Activated T-cell treated with anti-CD3 and anti-CD28 coated beads, Interleukin-2, amount 50 U/mL, for 4 hours (primary cell): ENCODE data around the gene KCNJ15. TPM values are rescaled to one million over a fixed set of nuclear protein-coding genes. Genes with fewer than 3 reads are reported as not detected.
"Not testable (repeated sequence)": the region's sequence is repeated elsewhere in the genome, so short reads cannot be mapped to it uniquely, and the experiment has no call there.

ENCODE experiments used
- ATAC-seq, 2 donors: fragments of 200-7000 bp; cut with Tn5 transposase; one replicate each; pipeline ENCODE4 v1.10.0; 2021
- DNase-seq: peaks from one replicate; pipeline ENCODE4 v3.0.0-alpha.2; 2020
- H3K27me3 Mint-ChIP-seq: one replicate; pipeline ENCODE4 v1.8.0; 2021; ENCODE audit warnings: low read depth, mixed read lengths
- H3K36me3 Mint-ChIP-seq: one replicate; pipeline ENCODE4 v1.8.0; 2022; ENCODE audit warnings: mixed read lengths; ENCODE audit not compliant: insufficient read depth
- H3K4me1 Mint-ChIP-seq: one replicate; pipeline ENCODE4 v1.8.0; 2021; ENCODE audit warnings: low read depth, mixed read lengths
- H3K4me3 Mint-ChIP-seq: one replicate; pipeline ENCODE4 v1.8.0; 2021; ENCODE audit warnings: mild to moderate bottlenecking, moderate library complexity, mixed read lengths
- H3K9me3 Mint-ChIP-seq: one replicate; pipeline ENCODE4 v1.8.0; 2021; ENCODE audit warnings: mixed read lengths
- total RNA-seq, 3 donors: library from RNA; stranded (reverse); gene quantifications; one replicate each; pipeline ENCODE4 v1.2.1, GENCODE V29; 2021

Gene KCNJ15
- total RNA-seq: under 1 TPM; 0.29 to 0.46 (median 0.40) TPM

DNA sequence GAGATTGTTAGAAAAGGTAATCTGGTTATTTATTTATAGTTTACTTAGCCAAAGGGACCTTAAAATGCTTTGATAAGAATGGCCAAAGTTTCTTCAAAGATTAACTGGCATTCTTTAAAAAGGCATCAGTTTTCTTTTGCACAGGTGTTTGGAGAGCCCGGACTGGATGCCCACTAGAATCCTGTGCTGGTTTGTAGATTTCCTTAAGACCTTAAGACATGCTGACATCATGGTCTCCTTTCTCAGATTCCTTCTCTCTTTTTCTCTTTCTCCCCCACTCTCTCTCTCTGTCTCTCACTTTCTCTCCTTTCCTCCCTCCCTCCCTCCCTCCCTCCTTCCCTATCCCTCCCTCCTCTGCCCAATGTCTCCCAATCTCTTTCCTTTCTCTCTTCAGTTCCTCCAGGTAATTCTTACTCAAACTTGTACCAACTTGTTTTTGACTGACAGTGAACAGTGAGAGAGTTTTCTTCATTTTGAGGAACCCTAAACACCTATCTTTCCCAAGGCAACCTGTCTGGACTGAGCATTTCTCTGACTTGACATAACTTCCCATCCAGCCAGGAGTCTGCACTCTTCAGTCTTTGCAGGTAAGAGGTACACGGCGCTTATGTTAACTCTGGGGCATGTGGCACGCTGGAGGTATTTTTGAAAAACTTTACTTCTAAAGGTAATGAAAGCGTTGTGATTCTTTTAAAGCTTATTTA is at the start of gene KCNJ15:
Gene KCNJ15 (plus strand): TSS at position 393 of the 704 bp plus-strand sequence. CDS start 42,271 bp downstream, outside the sequence.
- Mint-ChIP-seq H3K27me3 (peaks cover 7% of the 10 kb centered on the region), H3K4me1 (no peaks in the 10 kb centered on the region), H3K36me3 (no peaks in the 10 kb centered on the region), H3K9me3 (no peaks in the 10 kb centered on the region), H3K4me3 (no peak within 1 kb of the TSS)
- ATAC-seq (no peak), DNase-seq (no peak)

DNA sequence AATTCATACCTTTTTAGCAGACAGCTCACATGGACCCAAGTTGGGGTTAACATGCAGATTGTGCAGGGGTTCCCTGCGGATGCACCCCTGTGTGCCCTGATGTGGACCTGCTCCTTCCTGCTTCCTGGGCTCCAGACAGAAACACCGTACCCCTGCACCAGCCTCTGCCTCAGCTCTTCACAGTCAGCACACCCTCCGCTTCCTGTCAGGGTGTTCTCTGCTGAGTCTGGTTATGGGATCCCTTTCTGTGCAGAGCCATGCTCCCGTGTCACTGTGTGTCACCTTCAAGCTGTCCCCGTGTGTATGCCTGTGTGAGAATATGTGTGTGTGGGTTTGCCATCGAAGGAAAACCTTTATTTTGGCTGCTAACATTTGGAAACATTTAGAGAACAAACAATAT is 48.7 kb upstream of the KCNJ15 start:
- DNase-seq: no peak
- no peaks in the 10 kb centered on the region for H3K36me3 Mint-ChIP-seq
- H3K4me3 Mint-ChIP-seq: no peak overlapping the region
- no peaks in the 10 kb centered on the region for H3K9me3 Mint-ChIP-seq
- ATAC-seq: no peak
- H3K27me3 Mint-ChIP-seq: peaks cover 38% of the 10 kb centered on the region
- H3K4me1 Mint-ChIP-seq: peaks cover 1% of the 10 kb centered on the region

DNA sequence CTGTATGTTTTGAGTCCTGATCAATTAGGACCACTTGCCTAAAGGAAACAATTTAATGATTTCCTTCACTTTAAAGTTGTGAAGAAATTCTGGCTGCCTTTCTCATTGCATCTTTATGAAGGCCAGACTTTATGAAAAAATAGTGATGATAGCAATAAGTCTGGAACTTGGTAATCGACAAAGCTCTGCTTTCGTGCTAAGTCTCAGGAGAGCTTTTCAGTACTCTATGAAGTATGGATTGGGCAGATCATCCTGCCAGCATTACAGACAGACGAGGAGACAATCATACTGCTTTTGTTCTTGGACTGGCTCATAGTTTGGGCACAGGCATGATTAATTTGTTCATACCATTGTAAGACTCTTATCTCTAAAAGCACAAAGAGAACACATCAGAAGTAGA is 45.5 kb upstream of the KCNJ15 start:
- DNase-seq: no peak
- no peaks in the 10 kb centered on the region for H3K9me3 Mint-ChIP-seq
- peaks cover 25% of the 10 kb centered on the region for H3K27me3 Mint-ChIP-seq
- no peak overlapping the region for H3K4me3 Mint-ChIP-seq
- H3K4me1 Mint-ChIP-seq: peaks cover 1% of the 10 kb centered on the region
- H3K36me3 Mint-ChIP-seq: no peaks in the 10 kb centered on the region
- no peak for ATAC-seq

DNA sequence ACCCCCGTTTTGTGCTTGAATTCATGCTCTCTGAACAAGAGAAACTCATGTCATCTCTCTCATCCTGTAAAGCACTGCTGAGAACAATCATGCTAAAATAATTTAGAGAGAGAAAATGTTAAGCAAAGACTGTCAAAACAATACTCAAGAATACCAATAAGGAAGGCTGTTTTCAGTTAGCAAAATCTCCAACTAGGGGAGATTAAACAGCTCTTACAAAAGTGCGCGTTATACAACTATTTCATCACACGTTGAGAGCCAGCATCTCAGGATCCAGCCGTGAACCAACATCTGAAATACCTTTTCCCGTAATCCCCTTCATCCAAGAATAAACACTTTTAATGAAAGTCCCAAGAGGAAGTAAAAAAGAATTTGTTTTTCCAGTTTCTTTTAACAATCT is 44.1 kb upstream of the KCNJ15 start:
- no peak overlapping the region for H3K4me3 Mint-ChIP-seq
- peaks cover 25% of the 10 kb centered on the region for H3K27me3 Mint-ChIP-seq
- ATAC-seq (no peak), DNase-seq (no peak)
- H3K36me3 Mint-ChIP-seq: no peaks in the 10 kb centered on the region
- H3K9me3 Mint-ChIP-seq: no peaks in the 10 kb centered on the region
- H3K4me1 Mint-ChIP-seq: peaks cover 1% of the 10 kb centered on the region

DNA sequence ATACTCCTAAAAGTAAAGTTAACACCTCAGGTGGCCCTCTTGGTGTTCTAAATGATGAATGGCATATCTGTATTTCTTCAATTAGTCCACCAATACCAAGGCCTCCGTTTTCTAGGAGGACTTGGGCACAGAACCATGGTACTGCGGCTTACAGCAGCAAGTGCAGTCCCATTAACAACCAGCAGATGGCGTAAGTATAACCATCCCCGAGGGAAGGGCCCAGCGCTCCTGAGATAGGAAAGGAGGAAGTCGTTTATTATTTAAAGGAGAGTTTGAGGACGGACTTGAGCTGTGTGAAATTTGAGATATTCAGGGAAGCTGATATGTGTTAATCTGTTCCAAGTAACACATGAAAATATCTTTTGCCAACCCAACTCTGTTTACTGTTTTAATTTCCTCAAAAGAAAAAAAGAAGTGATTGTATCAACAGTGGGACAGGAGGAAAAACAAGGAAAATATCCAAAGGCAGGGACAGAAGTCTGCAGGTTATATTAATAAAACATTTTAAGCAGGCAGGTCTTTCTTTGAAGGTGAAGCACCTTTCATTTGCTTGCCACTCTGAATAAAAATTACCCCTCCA is 37.7 kb upstream of the KCNJ15 start:
- H3K4me1 Mint-ChIP-seq: no peaks in the 10 kb centered on the region
- H3K27me3 Mint-ChIP-seq: no peaks in the 10 kb centered on the region
- DNase-seq (peak; percentile 57), ATAC-seq (peak in 1 of 2 donors; percentile 51)
- no peaks in the 10 kb centered on the region for H3K36me3 Mint-ChIP-seq
- peaks cover 12% of the 10 kb centered on the region for H3K9me3 Mint-ChIP-seq
- H3K4me3 Mint-ChIP-seq: no peak overlapping the region

DNA sequence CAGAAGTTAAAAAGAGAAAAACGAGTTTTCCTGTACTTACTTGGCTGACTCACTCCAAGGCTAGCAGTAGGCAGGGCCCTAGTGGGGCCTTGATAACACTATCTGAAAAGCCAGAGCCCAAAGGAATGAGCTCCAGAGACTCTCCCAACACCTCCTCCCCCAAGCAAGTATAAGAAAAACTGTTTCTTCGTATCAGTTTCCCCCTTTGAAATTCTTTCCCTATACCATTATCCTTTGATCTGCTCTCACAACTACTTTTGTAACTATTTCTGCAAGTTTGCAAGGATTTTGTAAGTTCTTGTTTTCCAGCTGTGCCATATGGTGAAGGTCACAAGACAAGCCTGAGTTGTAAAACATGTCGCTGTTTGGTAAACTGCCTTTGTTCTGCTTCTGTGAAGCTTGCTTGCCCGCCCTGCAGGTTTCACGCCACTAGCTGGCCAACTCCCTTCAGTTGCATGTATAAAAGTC is 36.5 kb upstream of the KCNJ15 start:
- Mint-ChIP-seq H3K4me1 (no peaks in the 10 kb centered on the region), H3K27me3 (no peaks in the 10 kb centered on the region)

DNA sequence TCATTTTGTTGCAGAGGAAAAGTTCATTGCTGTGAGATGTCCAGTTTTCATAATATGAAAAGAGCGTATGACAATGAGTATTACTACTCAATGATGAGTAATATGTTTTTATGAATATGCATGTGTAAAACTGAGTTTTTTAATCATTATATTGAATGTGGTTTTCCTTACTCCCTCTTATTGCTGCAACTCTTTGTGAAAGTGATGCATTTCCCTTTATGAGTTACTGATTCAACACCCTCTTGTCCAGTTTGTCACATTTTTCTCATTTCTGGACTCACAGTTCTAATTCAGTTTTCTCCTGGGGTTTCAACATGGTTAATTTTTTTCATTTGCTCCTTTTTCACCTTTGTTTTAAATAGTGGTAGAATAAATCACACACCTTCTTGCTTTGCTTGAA is 35.2 kb upstream of the KCNJ15 start:
- Mint-ChIP-seq H3K4me1 (no peaks in the 10 kb centered on the region), H3K36me3 (no peaks in the 10 kb centered on the region), H3K4me3 (no peak overlapping the region), H3K9me3 (peaks cover 26% of the 10 kb centered on the region), H3K27me3 (no peaks in the 10 kb centered on the region)
- no peak for DNase-seq
- no peak for ATAC-seq

More for the DNA sequence above, 36.5 kb upstream of the KCNJ15 start:
- Mint-ChIP-seq H3K4me3 (no peak overlapping the region), H3K36me3 (no peaks in the 10 kb centered on the region), H3K9me3 (peaks cover 21% of the 10 kb centered on the region)
- DNase-seq (no peak), ATAC-seq (no peak)

DNA sequence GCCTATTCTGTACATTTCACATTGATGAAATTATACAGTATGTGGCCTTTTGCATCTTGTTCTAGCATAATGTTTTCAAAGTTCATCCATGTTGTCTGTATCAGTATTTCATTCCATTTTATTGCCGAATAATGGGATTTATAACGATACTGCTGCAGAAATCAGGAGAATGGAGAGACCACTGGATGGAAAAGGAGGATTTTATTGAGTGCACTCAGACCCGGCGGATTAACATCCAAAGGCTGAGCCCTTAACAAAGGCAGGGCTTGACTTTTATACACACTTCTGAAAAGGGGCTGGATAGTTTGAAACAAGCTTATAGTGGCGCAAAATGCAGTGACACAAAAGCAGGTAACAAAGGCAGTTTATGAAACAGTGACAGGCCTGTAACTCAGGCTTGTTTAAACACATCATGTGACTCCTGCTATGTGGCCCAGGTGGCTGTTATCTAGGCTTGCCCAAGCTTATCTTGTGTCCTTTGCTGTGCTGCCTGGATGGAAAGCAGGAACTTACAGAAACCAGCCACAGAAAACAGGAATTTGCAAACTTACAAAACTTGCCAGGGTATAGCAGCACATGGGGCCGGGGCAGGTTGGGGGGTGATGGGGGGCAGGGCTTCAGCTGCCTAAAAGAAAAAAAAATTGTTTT is 32.8 kb upstream of the KCNJ15 start:
- H3K9me3 Mint-ChIP-seq: peaks cover 42% of the 10 kb centered on the region
- H3K27me3 Mint-ChIP-seq: no peaks in the 10 kb centered on the region
- peaks cover 2% of the 10 kb centered on the region for H3K36me3 Mint-ChIP-seq
- ATAC-seq (no peak), DNase-seq (no peak)
- H3K4me1 Mint-ChIP-seq: no peaks in the 10 kb centered on the region
- no peak overlapping the region for H3K4me3 Mint-ChIP-seq

DNA sequence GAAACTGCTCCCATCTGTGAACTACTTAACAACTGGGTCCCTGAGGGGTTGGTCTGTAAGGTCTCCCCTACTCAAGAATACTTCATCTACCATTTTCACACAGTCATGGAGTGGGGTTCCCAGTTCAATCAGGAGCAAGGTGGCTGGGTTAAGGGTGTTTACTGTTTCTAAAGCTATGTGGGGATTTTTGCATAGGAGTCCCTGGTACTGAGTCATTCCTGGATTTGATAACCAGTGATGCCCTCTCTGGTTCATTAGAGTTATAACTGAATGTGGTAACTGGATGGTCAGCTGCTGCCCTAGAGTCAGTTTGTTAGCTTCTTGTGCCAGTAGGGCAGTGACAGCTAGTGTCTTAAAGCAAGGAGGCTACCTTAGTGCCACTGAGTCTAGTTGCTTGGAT is 29.4 kb upstream of the KCNJ15 start:
- Mint-ChIP-seq H3K4me3 (no peak overlapping the region), H3K9me3 (peaks cover 62% of the 10 kb centered on the region), H3K36me3 (peaks cover 2% of the 10 kb centered on the region), H3K27me3 (no peaks in the 10 kb centered on the region), H3K4me1 (no peaks in the 10 kb centered on the region)
- no peak for DNase-seq
- ATAC-seq: no peak

DNA sequence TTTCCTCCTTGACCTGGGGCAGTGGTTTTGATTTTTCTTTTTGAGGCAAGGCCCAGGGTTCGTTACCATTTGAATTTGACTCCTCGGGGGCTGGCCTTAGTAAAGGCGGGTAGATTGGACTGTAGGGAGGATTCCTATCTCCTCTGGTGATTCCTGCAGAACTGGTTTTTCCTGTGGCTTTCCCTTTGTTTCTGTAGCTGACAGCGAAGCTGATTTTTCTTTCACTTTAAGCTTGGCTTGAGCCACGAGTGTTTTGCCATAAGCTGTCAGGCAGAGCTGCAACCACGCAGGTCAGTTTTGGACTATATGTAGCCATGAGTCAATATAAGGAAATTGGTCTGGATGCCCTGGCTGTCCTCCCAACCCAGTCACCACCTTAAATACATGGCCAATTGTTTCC is 28.7 kb upstream of the KCNJ15 start:
- Mint-ChIP-seq H3K9me3 (peaks cover 58% of the 10 kb centered on the region), H3K4me3 (no peak overlapping the region), H3K4me1 (no peaks in the 10 kb centered on the region), H3K36me3 (peaks cover 2% of the 10 kb centered on the region), H3K27me3 (no peaks in the 10 kb centered on the region)
- ATAC-seq: no peak
- DNase-seq: no peak

DNA sequence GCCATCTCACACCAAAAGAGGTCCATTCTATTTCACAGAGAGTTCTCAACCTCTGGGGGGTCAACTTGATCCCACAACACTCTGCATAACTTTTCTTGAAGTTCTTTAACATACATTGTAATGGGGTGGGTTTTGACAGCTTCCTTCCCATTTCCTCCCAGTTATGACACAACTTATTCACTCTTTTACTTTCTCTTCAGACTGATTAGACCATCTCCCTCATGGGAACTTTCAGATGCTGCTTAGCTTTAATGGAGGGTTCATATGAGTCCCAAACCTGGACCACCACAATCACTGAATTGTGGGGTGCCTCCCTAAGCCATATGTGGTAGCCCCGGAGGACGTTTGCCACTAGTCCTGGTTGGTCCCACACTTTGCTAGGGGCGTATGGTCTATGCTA is 28.3 kb upstream of the KCNJ15 start:
- ATAC-seq (no peak), DNase-seq (no peak)
- H3K4me1 Mint-ChIP-seq: no peaks in the 10 kb centered on the region
- H3K36me3 Mint-ChIP-seq: peaks cover 2% of the 10 kb centered on the region
- peaks cover 57% of the 10 kb centered on the region for H3K9me3 Mint-ChIP-seq
- no peak overlapping the region for H3K4me3 Mint-ChIP-seq
- H3K27me3 Mint-ChIP-seq: no peaks in the 10 kb centered on the region

DNA sequence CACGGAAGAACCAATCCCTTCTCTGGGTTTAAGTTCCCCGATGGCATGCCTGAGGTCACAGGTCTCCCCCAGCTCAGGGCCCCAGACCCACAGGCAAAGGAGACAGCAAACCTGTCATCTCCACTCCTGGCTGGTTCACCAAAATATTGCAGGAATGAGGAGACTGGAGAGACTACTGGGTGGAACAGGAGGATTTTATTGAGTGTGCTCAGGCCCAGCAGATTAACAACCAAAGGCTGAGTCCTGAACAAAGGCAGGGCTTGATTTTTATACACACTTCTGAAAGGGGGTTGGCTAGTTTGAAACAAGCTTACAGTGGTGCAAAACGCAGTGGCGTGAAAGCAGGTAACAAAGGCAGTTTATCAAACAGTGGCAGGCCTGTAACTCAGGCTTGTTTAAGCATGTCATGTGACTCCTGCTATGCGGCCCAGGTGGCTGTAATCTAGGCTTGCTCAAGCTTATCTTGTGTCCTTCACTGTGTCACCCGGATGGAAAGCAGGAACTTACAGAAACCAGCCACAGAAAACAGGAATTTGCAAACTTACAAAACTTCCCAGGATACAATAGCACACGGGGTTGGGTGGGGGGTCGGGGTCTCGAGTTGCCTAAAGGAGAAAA is 27.4 kb upstream of the KCNJ15 start:
- no peak for ATAC-seq
- no peak for DNase-seq
- Mint-ChIP-seq H3K4me1 (no peaks in the 10 kb centered on the region), H3K4me3 (no peak overlapping the region), H3K27me3 (no peaks in the 10 kb centered on the region), H3K36me3 (peaks cover 2% of the 10 kb centered on the region), H3K9me3 (peaks cover 48% of the 10 kb centered on the region)

DNA sequence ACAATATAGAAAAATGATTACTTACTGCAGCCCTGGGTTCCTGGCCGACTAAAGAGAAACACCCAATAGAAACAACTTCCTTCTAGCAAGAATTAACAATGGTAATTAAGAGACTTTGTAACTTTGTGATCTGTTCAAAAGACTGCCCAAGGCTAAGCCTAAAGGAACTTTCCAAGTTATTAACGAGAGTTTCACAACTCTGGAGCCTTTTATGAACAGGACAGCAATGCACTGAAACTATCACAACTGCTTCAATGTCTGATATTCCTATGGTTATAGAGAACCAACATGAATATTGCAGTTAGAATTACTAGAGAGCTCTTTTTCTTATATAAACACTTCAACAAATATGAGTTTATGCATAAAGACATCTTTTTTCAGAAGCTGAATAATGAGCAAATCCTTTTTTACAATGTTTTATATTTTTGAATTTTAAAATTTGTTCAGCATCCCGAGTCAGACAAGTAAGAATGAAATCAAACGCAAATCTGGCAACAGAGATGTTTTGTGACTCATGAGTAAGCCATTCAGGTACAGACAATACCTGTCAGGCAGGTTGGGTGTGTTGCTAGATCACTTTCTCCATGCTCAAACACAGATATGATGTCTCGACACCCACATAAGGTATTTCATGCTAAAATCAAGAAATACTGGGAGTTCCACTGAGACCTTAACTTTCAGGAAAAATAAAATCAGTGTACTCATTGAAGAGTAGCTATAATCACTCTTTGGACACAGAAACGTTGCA is 22.2 kb upstream of the KCNJ15 start:
- no peaks in the 10 kb centered on the region for H3K4me1 Mint-ChIP-seq
- peaks cover 17% of the 10 kb centered on the region for H3K9me3 Mint-ChIP-seq
- no peaks in the 10 kb centered on the region for H3K27me3 Mint-ChIP-seq
- no peak for DNase-seq
- H3K36me3 Mint-ChIP-seq: no peaks in the 10 kb centered on the region
- H3K4me3 Mint-ChIP-seq: no peak overlapping the region
- ATAC-seq: no peak

DNA sequence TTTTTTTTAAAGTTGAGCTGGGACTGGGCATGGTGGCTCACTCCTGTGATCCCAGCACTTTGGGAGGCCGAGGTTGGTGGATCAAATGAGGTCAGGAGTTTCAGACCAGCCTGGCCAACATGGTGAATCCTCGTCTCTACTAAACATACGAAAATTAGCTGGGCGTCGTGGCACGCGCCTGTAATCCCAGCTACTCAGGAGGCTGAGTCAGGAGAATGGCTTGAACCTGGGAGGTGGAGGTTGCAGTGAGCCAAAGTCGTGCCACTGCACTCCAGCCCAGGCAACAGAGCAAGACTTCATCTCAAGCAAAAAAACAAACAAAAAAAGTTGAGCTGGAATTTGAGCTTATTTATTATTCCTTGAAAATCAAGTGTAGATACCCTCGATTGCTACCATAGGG is 21.5 kb upstream of the KCNJ15 start:
- H3K36me3 Mint-ChIP-seq, H3K4me1 Mint-ChIP-seq, H3K27me3 Mint-ChIP-seq, DNase-seq, H3K4me3 Mint-ChIP-seq, ATAC-seq: not testable (repeated sequence)
- peaks cover 14% of the 10 kb centered on the region for H3K9me3 Mint-ChIP-seq
